HG03442 (cell line): ENCODE data around the gene POU2F1.

Experiments
- ATAC-seq: cut with Tn5 transposase; IDR thresholded peaks from one replicate; pipeline ENCODE4 v1.9.1; 2021; ENCODE audit warnings: mild to moderate bottlenecking, moderate library complexity; ENCODE audit not compliant: unreplicated experiment

Gene POU2F1

DNA sequence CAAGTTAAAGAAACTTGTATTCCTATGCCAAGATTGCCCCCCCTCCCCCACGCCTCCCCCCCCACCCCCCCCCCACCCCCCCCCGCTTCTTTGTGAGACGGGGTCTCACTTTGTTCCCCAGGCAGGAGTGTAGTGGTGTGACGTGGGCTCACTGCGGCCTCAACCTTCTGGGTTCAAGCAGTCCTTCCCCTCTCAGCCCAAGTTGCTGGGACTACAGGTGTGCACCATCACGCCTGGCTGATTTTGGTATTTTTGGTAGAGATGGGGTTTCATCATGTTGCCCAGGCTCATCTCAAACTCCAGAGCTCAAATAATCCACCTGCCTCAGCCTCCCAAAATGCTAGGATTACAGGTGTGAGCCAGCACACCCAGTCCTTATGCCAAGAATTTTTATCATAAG lies 136.6 kb downstream of the POU2F1 start:
- ATAC-seq = no peak

DNA sequence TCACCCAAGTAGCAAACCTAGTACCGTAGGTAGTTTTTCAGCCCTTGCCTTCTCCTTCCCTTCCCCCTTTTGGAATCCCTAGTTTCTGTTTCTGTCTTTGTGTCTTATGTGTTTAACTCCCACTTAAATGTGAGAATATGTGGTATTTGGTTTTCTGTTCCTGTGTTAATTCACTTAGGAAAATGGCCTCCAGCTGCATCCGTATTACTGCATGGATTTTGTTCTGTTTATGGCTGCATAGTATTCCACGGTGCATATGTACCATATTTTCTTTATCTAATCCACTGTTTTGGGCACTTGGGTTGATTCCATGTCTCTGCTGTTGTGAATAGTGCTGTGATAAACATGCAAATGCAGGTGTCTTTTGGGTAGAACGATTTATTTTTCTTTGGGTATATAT lies 138.6 kb downstream of the POU2F1 start:
- ATAC-seq = no peak

DNA sequence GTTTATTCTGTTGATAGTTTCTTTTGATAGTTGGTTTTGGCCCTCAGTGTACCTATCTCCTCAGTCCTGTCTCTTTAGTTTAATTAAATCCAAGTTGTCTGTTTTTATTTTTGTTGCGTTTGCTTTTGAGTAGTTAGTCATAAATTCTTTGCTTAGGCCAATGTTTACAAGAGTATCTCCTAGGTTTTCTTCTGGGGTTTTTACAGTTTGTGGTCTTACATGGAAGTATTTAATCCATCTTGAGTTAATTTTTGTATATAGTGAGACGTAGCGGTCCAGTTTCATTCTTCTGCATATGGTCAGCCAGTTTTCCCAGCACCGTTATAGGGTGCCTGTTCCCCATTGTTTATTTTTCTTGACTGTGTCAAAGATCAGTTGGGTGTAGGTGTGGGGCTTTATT lies 139.4 kb downstream of the POU2F1 start:
- no peak for ATAC-seq

DNA sequence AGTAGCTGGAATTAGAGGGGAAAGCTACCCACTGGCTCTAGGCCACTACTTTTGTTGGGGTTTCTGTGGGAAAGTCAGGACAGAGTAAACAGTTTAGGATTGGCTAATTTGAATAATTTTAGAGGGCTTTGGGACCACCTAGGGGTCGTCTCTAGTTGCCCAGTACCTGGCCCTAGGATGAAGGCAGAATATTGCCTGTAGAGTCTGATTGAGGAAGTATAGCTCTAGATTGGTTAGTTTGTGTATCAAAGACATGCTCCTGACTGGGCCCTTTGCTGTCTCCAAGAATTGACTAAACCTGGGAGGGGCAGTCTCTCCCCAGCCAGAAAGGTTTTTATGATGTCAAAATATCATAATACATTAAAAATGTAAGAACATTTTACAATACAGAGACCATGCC lies 142.0 kb downstream of the POU2F1 start:
- no peak for ATAC-seq

DNA sequence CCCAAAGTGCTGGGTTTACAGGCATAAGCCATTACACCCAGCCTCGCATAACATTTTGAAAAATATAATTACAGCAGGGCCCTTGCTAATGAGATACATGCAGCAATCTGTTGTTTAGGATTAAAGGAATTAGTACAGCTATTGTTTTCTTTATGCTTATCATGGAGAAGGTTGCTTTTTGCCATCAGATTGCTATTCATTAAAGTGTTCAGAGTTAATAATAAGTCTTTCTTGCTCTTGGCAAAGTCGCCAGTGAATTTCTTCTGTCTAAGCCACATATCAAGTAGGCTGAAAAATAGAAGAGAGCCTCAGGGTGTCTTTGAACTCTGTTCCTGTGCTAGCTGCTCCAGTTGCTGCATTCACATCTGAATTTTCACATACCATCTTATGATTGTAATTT lies 144.1 kb downstream of the POU2F1 start:
- no peak for ATAC-seq

DNA sequence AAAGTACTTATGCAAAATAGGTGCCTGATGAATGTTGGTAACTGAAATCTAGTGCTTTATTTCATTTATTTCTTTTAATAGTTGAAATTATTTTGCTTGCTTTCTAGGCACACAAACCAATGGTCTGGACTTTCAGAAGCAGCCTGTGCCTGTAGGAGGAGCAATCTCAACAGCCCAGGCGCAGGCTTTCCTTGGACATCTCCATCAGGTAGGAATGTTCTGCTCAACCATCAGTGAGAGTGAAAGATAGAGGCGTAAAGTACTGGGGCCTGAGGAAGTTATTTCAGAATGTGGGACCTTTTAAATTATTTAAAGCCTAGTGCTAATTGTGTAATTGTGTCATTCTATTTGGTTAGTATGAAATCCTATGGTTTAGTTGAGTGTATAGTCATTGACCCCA lies 144.7 kb downstream of the POU2F1 start:
- ATAC-seq = no peak

DNA sequence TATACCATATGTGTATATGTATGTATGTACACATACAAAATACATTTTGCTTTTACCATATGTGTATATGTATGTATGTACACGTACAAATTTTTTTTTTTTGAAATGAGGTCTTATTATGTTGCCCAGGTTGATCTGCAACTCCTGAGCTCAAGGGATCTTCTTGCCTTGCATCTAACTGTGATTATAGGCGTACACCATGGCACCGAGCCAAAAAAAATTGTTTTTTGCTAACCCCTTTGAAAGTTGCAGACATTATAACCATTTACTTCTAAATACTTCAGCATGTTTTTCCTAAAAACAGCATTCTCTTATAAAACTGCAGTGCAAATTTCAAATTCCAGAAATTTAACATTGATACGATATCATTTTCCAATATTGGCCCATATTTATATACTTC lies 147.0 kb downstream of the POU2F1 start:
- no peak for ATAC-seq

DNA sequence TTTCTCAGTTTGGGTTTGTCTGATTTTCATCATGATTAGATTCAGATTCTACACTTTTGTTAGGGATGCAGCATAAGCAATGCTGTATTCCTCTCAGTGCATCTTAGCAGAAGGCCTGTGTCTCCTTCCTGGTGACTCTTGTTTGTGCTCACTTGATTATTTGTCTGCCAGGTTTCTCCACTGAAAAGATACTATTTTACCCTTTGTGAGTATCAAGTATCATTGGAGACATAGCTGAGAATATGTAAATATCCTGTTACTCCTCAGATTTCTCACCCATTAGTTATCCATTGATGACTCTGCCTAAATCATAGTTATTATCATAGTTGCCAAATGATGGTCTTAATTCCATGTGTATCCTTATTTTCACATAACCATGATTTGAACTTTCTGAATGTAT lies 148.5 kb downstream of the POU2F1 start:
- no peak for ATAC-seq

DNA sequence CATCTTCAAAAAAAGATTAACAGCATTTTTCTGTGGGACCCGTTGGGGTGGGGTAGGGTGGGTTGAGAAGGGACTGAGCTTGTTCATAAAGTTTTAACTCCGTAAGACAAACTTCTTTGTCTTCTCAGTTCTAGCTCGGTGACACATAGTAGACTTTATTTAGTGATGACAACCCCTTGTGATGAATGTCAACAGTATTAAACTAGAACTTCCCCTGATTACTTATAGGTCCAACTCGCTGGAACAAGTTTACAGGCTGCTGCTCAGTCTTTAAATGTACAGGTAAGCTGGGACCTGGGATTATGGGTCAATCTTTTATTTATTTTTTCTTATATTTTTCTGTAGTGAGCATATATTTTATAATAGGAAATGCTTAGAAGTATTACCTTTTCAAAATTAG lies 149.2 kb downstream of the POU2F1 start:
- no peak for ATAC-seq

DNA sequence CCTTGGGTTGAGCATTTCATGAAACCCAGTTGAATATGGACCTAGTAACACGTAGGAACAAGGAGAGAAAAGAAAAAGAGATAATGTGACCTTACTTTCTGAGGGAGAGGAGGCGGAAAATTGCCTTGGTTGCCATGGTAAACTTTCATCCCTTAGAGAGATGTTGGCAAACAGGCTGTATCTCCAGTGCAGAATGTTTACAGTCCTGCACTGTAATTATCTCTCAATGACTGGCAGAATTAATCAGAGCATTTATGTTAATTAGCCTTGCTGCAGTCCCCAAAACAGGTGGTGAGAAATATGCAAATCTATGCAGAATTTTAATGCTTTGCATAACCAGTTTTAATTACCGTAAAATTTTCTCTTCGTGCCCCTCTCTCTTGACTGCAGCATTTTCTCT lies 150.3 kb downstream of the POU2F1 start:
- no peak for ATAC-seq

DNA sequence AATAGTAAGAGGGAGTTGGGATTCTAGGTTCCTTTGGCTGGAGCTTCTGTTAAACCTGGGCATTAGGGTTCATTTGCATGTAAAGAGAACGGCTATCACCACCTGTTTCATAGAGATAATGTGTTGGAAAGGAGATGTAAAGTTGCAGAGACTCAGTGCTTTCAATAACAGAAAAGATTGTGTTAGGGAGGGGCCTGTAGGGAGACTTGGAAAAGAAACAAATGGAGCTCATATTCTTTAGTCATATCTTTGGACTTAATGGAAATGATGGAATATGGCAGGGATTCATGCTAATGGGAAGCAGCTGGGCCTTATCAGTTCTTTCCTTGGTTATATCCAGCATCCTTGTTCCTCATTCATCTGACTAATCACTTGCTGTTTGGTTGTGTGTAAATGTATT lies 152.7 kb downstream of the POU2F1 start:
- ATAC-seq = no peak

DNA sequence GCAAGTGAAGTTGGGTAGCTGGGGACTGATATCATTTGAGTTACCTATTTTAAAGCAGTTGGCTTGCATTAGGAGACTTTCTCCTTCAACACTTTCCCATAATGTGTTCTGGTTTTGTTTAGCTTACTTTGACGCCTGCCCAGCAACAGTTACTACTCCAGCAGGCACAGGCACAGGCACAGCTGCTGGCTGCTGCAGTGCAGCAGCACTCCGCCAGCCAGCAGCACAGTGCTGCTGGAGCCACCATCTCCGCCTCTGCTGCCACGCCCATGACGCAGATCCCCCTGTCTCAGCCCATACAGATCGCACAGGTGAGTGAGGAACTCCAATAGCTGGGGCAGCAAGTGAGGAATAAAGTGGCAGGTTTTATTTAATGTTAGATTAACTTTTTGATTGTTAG lies 153.3 kb downstream of the POU2F1 start:
- ATAC-seq = no peak

DNA sequence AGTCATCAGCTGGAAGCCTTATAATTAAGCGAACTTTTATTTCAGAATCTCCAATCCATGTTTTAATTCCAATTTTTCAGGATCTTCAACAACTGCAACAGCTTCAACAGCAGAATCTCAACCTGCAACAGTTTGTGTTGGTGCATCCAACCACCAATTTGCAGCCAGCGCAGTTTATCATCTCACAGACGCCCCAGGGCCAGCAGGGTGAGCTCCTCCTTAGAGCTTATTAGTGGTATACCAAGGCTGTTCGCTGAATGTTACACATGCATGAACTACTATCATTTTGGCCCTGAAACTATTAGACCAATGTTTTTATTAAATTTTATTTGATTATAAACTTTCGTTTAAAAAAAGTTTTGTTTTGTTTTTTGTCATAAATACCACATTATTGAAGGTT lies 155.3 kb downstream of the POU2F1 start:
- ATAC-seq = no peak

DNA sequence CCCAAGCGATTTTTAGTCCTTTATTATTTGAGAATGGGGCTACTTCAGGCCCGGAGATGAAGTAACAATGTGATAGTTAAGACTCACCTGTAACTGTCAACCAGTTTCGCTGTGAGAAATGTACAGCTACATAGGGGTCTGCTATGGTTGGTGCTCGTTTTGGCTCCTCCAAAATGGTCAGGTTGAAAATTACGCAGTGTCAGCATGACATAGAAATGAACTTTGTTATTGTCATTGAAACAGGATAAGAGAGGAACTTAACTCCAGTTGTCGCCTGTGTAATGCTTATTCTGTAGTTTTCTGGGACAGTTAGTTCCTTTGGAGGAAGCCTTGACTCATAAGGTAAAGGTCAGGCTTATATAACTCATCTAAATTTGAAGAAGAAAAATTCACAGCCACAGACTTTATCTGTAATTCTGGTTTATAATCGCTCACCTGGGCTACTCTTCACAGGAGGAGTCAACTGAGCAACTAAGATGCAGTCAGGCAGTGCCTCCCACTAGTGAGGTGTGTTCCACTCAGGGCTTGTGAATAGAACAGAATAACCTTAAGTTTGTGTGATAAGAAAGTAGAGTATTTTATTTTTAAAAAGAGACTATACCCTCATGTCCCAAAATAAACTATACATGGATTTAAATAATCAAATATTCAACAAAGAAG lies 166.7 kb downstream of the POU2F1 start:
- ATAC-seq = no peak

DNA sequence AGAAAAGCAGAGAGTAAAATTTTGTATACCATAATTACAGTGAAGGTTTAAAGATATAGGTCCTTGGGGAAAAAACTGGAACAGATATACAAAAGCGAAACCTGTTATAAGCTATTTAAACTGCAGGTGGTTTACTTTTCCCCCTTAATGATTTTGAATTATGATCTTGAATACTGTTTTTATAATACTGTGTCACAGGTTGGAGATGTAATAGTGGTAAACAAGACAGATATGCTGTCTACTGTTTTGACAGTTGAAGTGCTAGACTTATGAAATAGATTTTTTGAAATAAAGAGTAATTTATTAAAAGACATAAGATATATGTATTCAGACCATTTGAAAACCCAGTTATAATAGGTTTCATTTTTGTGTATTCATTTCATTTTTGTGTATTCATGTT lies 168.3 kb downstream of the POU2F1 start:
- ATAC-seq = no peak

DNA sequence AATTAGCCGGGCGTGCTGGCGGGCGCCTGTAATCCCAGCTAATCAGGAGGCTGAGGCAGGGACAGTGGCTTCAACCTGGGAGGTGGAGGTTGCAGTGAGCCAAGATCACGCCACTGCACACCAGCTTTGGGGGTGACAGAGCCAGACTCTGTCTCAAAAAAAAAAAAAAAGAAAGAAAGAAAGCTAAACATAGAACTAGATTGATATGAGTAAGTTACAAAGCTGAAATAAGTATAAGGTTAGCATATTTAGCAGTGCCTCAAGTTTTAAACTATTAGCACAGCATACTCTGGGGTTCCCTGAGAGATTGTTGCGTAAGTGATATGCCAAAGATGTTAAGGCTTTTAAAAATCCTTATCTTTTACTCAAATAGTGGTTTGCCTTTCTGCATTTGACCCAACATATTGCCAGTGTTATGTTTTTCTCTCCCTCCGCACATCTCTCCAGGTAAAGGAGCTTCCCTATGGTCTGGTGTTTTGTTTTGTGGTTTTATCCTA lies 171.6 kb downstream of the POU2F1 start:
- ATAC-seq = no peak

DNA sequence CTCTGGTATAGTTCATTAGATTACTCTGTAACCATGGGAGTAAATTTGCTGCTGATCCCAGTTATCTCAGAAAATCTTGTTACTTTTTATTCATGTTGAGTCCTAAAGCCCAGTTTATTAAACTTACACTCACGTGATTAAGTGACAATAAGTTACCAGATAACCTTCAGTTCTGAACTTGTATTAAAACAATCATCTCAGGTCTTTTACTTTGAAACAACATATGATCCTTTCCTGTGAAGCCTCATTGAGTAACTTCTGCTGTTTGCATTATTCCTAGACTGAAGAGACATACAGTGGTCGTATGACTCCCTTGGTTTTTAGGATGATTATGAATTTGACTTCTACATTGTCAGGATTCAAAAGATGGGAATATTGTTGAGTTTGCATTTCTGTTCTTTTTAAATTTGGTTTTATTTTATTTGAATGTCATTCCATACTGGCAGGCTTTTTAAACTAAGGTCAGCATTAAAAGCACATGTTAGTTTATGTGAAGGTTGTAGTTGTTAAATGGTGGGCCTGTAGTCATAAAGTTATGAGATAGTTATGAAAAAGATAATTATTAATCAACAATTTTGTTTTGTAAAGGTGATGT lies 179.8 kb downstream of the POU2F1 start:
- ATAC-seq = no peak

DNA sequence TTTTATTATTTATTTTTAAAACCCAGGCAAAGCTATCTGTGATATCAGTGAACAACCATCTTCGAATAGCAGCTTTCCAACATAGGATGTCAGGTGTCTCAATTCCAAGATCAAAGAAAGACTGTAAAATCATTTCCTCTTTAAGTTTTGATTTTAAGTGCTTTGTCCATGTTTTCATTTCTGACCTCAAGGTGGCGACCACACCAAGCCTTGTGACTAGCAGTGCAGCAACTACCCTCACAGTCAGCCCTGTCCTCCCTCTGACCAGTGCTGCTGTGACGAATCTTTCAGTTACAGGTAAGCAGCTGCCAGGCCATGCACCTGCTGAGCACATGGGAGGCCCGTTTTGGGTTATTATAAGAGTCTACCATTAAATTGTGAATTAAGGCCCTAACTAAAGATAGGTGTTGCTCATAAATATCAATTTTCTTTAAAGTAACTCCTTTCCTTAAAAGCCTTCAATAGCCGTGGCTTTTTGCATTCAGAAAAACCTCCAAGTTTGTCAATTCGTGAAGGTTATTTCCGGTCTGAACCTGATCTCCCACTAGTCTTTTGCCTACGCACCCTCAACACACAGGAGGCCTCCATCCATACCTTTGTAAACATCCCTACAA lies 180.7 kb downstream of the POU2F1 start:
- peak; percentile 42 for ATAC-seq

DNA sequence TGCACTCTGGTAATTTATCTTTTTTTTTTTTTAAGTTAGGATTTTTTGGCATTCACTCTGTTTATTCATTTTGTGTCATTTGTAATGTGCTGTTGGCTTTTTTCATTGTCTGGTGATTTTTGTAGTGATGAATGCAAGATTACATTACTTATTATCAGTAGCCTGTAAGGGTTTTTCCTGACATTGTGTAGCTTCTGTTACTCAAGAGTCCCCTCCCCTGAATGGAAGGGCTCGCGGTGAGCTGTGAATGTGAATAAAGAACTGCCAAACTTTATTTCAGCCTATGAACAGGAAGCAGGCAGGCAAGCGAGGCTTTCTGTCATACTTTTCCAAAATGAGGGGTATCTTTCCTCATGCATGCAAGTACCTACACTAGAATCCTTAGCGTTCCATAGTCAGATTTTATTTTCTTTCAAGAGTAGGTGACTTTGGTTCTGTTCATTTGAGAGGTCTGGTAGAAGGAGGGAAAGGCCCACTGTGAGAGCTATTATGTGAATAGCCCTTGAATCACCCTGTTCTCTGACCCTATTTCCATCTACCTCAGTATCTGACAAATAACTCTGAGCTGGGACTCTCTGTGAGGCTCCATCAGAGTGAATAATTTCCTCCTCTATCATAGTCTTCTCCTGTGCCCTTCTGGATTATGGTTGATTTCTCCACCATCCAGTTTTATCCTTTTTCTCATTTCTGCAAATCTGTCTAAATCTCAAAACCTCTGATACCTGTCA lies 183.6 kb downstream of the POU2F1 start:
- ATAC-seq = no peak

DNA sequence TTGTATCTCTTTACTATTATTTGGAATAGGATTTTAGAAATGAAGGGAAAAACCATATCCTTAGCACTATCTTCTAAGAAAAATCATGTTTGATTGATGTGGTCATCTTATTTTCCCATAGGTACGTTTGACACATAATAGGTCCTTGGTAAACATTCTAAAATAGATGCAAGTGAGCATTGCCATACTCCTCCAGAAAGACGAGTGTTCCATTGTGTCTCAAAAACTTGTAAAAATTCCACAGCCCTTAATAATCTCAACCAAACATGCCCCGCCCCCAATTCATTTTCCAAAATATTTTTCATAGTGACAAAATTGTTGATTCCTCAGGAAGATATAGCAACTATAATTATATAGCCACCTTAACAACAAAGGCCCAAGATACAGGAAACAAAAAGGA lies 184.2 kb downstream of the POU2F1 start:
- no peak for ATAC-seq

DNA sequence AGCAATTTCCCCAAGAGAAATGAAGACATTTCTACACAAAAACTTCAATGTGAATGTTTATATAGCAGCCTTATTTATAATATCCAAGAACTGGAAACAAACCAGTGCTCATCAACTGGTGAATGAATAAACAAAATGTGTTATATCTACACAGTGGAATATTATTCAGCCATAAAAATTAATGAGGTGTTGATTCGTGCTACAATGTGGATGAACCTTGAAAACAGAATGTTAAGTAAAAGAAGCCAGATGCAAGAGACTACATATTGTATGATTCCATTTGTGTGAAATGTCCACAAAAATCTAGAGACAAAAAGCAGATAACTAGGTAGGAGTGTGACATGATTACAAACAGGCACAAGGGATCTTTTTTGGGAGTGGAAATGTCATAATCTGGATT lies 187.7 kb downstream of the POU2F1 start:
- ATAC-seq = no peak

DNA sequence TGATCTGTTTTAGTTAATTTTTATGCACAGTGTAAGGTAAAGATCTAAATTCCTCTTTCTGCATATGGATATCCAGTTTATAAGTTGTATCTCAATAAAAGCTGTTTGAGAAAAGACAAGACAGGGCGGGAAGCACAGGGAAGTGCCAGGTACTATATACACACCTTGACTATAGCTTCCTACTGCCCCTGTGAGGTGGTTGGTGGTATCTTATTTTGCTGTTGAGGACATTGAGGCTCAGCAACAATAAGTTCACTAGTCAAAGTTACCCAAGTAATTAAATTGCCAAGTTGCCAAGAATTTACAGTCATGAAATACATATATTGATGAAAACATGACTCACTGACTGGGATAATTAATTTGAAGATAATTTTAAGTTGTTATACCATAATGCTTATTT lies 188.5 kb downstream of the POU2F1 start:
- ATAC-seq = no peak
